IMR-90 (cell line): Measurements from ENCODE around the gene KMT5C. TPM values are rescaled to one million over a fixed set of nuclear protein-coding genes. Genes with fewer than 3 reads are reported as not detected.

Experiments
- ATAC-seq: fragments of 200-7000 bp; cut with Tn5 transposase; 2 replicates; pipeline ENCODE4 v1.9.1; 2020; ENCODE audit warnings: low read depth, mild to moderate bottlenecking, moderate library complexity
- BruUV-seq: library from RNA; stranded (reverse); fragments of 400-500 nt; replicated peaks from 2 replicates; lab custom pipeline; 2021; lab: Mats Ljungman, UMichigan
- CTCF ChIA-PET: fragments of 300-600 bp; formaldehyde crosslinking; extraction: SDS; loops from one replicate; lab custom pipeline; 2021; ENCODE audit warnings: antibody characterized with exemption; lab: Yijun Ruan, JAX
- POLR2A ChIA-PET: fragments of 300-600 bp; sonication (Branson Sonifier 250); formaldehyde crosslinking; loops from one replicate; lab custom pipeline; 2022; ENCODE audit warnings: antibody characterized with exemption; ENCODE audit not compliant: unreplicated experiment; lab: Charles Lee
- DNase-seq: peaks from one replicate; pipeline ENCODE4 v3.0.0; 2013
- H2AFZ ChIP-seq: replicated peaks from 2 replicates; pipeline ENCODE3; 2013; ENCODE audit warnings: low read length, mild to moderate bottlenecking; ENCODE audit not compliant: poor library complexity
- H2AK5ac ChIP-seq: 2 replicates; pipeline ENCODE4 v1.6.1; 2013; ENCODE audit warnings: low read depth, low read length, inconsistent platforms
- H2AK9ac ChIP-seq: replicated peaks from 2 replicates; pipeline ENCODE3; 2013; ENCODE audit warnings: mild to moderate bottlenecking, low read depth, low read length, moderate library complexity; ENCODE audit not compliant: poor library complexity
- H2BK120ac ChIP-seq: 2 replicates; pipeline ENCODE4 v1.6.1; 2013; ENCODE audit warnings: low read depth, low read length, inconsistent platforms
- H2BK15ac ChIP-seq: 3 replicates; pipeline ENCODE4 v1.6.1; 2013; ENCODE audit warnings: low read depth, low read length, inconsistent platforms
- H2BK20ac ChIP-seq: 2 replicates; pipeline ENCODE4 v1.6.1; 2013; ENCODE audit warnings: low read depth, mild to moderate bottlenecking, inconsistent platforms, low read length, moderate library complexity
- H2BK5ac ChIP-seq: 2 replicates; pipeline ENCODE4 v1.6.1; 2013; ENCODE audit warnings: mild to moderate bottlenecking, low read depth, low read length, inconsistent platforms; ENCODE audit not compliant: poor library complexity, severe bottlenecking
- H3K14ac ChIP-seq: replicated peaks from 2 replicates; pipeline ENCODE4 v1.6.1; 2013; ENCODE audit warnings: low read depth, low read length, inconsistent platforms
- H3K18ac ChIP-seq: 2 replicates; pipeline ENCODE4 v1.6.1; 2013; ENCODE audit warnings: low read depth, low read length, control low read depth
- H3K23ac ChIP-seq: 2 replicates; pipeline ENCODE4 v1.6.1; 2013; ENCODE audit warnings: low read depth, low read length, inconsistent platforms
- H3K27ac ChIP-seq: 2 replicates; pipeline ENCODE4 v1.5.1; 2013; ENCODE audit warnings: mild to moderate bottlenecking, control low read depth, low read length; ENCODE audit not compliant: insufficient read depth
- H3K27me3 ChIP-seq: 2 replicates; pipeline ENCODE4 v1.6.1; 2013; ENCODE audit warnings: low read length; ENCODE audit not compliant: control insufficient read depth, insufficient read depth
- H3K36me3 ChIP-seq: 2 replicates; pipeline ENCODE4 v1.6.1; 2013; ENCODE audit warnings: low read length, mixed read lengths; ENCODE audit not compliant: control insufficient read depth, insufficient read depth
- H3K4ac ChIP-seq: 2 replicates; pipeline ENCODE4 v1.6.1; 2013; ENCODE audit warnings: low read depth, low read length, inconsistent platforms
- H3K4me1 ChIP-seq: 2 replicates; pipeline ENCODE4 v1.6.1; 2013; ENCODE audit warnings: low read length, mixed read lengths; ENCODE audit not compliant: control insufficient read depth, insufficient read depth
- H3K4me2 ChIP-seq: 2 replicates; pipeline ENCODE4 v1.6.1; 2013; ENCODE audit warnings: low read depth, mild to moderate bottlenecking, control low read depth, low read length, moderate library complexity
- H3K4me3 ChIP-seq: 2 replicates; pipeline ENCODE4 v1.5.1; 2013; ENCODE audit warnings: low read depth, mild to moderate bottlenecking, control low read depth, low read length, moderate library complexity; ENCODE audit not compliant: insufficient read depth
- H3K56ac ChIP-seq: 2 replicates; pipeline ENCODE4 v1.6.1; 2013; ENCODE audit warnings: low read length, inconsistent platforms; ENCODE audit not compliant: insufficient read depth; ENCODE audit errors: extremely low read depth
- H3K79me1 ChIP-seq, 2 experiments: 2 replicates each; pipeline ENCODE4 v1.6.1; 2013; ENCODE audit warnings: low read length in 2 of 2, inconsistent platforms in 1 of 2, low read depth in 1 of 2
- H3K9ac ChIP-seq: 2 replicates; pipeline ENCODE4 v1.6.1; 2013; ENCODE audit warnings: low read depth, low read length, control low read depth
- H3K9me1 ChIP-seq: 2 replicates; pipeline ENCODE4 v1.6.1; 2013; ENCODE audit warnings: low read length, inconsistent platforms; ENCODE audit not compliant: insufficient read depth
- H3K9me3 ChIP-seq: 2 replicates; pipeline ENCODE4 v1.6.1; 2013; ENCODE audit warnings: low read length; ENCODE audit not compliant: control insufficient read depth, insufficient read depth
- H4K20me1 ChIP-seq: 2 replicates; pipeline ENCODE4 v1.6.1; 2013; ENCODE audit warnings: low read length, inconsistent platforms; ENCODE audit not compliant: insufficient read depth
- H4K5ac ChIP-seq: 2 replicates; pipeline ENCODE4 v1.6.1; 2013; ENCODE audit warnings: mild to moderate bottlenecking, low read depth, low read length, control low read depth
- H4K8ac ChIP-seq, 2 experiments: 2 replicates each; pipeline ENCODE4 v1.6.1; 2013; ENCODE audit warnings: low read depth in 2 of 2, low read length in 2 of 2, control low read depth in 1 of 2, inconsistent platforms in 1 of 2
- H4K91ac ChIP-seq: 2 replicates; pipeline ENCODE4 v1.6.1; 2013; ENCODE audit warnings: low read depth, low read length, inconsistent platforms; ENCODE audit not compliant: insufficient read depth
- FOS ChIP-seq: fragments of 150-350 bp; IDR thresholded peaks from 2 replicates; pipeline ENCODE4 v1.6.1; 2016; ENCODE audit warnings: low read depth, low read length
- MAZ ChIP-seq: IDR thresholded peaks from 2 replicates; pipeline ENCODE4 v1.6.1; 2012; ENCODE audit warnings: low read depth, mild to moderate bottlenecking, low read length, improper control_type of control experiment, moderate library complexity, borderline replicate concordance
- RCOR1 ChIP-seq: IDR thresholded peaks from 2 replicates; pipeline ENCODE4 v1.6.1; 2012; ENCODE audit warnings: mild to moderate bottlenecking, low read length, improper control_type of control experiment; ENCODE audit not compliant: insufficient replicate concordance
- WGBS, 2 experiments: methylation state at CpG; one replicate each; pipeline versions ENCODE4 v1.1.5 to v1.1.7; 2013; ENCODE audit warnings: missing lambda C conversion rate in 2 of 2; ENCODE audit not compliant: insufficient read length in 1 of 2; ENCODE audit errors: extremely low coverage in 2 of 2; 5-methylcytosine and 5-hydroxymethylcytosine counted together
- dilution Hi-C: fragments of 300-500 bp; cut with HindIII; formaldehyde crosslinking; loops from one replicate; pipeline ENCODE4 v1.14.3; 2018; ENCODE audit warnings: low sequenced_read_pairs; ENCODE audit not compliant: unreplicated experiment
- in situ Hi-C: fragments of 300-500 bp; cut with MboI; formaldehyde crosslinking; loops from 3 replicates; pipeline ENCODE4 v1.14.3; 2019; ENCODE audit warnings: low sequenced_read_pairs, inconsistent platforms, mixed read lengths
- intact Hi-C: fragments of 100-400 bp; cut with micrococcal nuclease; formaldehyde crosslinking; loops from 2 replicates; pipeline ENCODE4 v1.10.0; 2022
- polyA plus RNA-seq, 3 experiments: library from polyadenylated mRNA; depleted of rRNA; stranded (reverse); fragments of >200 nt; gene quantifications; 2 replicates each; pipeline ENCODE4 v1.2.3, GENCODE V29; 2012; ENCODE audit warnings: low replicate concordance in 1 of 3
- total RNA-seq: library from RNA; depleted of rRNA; stranded (reverse); fragments of >200 nt; gene quantifications from 2 replicates; pipeline ENCODE4 v1.2.3, GENCODE V29; 2012

Gene KMT5C
- total and polyA plus RNA-seq, 2 of the 4 experiments (the other 2 are of a cell fraction): 1.8 to 5.9 TPM

GRCh38 chr19:55316646-55317045 is 23.0 kb upstream of the KMT5C start:
- Histone ChIP-seq H2BK120ac (no peak overlapping the region), H3K36me3 (no peaks in the 10 kb centered on the region; the same call in 1 of the 2 replicates), H2BK5ac (no peak overlapping the region), H3K23ac (no peak overlapping the region), H3K27ac (no peak overlapping the region), H2BK15ac (no peak overlapping the region), H2AFZ (no peak overlapping the region), H4K8ac (no peak overlapping the region), H4K91ac (no peak overlapping the region), H3K79me1 (no peaks in the 10 kb centered on the region), H4K5ac (no peak overlapping the region), H3K27me3 (peaks cover 6% of the 10 kb centered on the region; the same call in 1 of the 2 replicates), H2AK5ac (no peak overlapping the region), H3K56ac (no peak overlapping the region), H3K9me1 (no peaks in the 10 kb centered on the region), H3K4me1 (no peaks in the 10 kb centered on the region; the same call in 1 of the 2 replicates), H3K14ac (no peak overlapping the region), H3K4ac (no peak overlapping the region), H3K9me3 (0 out of 2 replicates have a peak, but pooled peaks cover 1% of the 10 kb centered on the region), H3K9ac (no peak overlapping the region), H3K4me3 (no peak overlapping the region), H3K18ac (no peak overlapping the region), H2AK9ac (no peak overlapping the region), H2BK20ac (no peak overlapping the region), H4K20me1 (no peaks in the 10 kb centered on the region), H3K4me2 (no peak overlapping the region)
- intact Hi-C loops: no loop called here
- 100% methylated on average over 1 of the region's 8 CpGs; no CpG with 5 or more reads in 1 of the 2 experiments for WGBS, 2 experiments
- dilution Hi-C loops: no loop called here
- ATAC-seq (no peak), DNase-seq (no peak)
- no TSS peak for BruUV-seq
- ChIA-PET POLR2A (no interaction called here), CTCF (no interaction called here)
- in situ Hi-C loops: no loop called here
- TF ChIP-seq FOS (no peak), RCOR1 (no peak), MAZ (no peak)
